ENCODE measurements around the gene CAV1.

The CAV1 gene

DNA sequence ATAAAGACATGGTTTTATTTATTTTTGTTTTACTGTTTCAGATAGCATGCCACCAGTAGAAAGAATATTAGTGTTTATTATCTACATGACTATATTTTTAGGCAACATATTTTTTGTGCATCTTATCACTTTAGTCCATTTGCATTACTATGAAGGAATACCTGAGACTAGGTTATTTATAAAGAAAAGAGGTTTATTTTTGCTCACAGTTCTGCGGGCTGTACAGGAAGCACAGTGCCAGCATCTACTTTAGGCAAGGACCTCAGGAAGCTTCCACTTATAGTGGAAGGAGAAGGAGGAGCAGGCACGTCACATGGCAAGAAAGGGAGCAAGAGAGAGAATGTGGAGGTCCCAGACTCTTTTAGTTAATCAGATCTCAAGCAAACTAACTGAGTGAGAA lies 19.6 kb upstream of the CAV1 start:
- DNase-seq (ENCODE audit: low spot score), result no peak

DNA sequence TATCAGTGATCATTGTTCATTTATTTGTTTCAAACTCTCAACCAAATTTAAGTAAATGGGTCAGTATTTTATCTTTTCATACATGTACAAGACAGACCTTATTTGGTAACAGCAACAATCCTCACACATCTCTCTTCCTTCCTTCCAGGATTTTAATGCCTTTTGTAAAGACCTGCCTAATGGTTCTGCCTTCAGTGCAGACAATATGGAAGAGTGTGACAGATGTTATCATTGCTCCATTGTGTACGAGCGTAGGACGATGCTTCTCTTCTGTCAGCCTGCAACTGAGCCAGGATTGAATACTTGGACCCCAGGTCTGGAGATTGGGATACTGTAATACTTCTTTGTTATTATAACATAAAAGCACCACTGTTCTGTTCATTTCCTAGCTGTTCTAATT lies 19.0 kb upstream of the CAV1 start:
- DNase-seq (ENCODE audit: low spot score), result no peak

DNA sequence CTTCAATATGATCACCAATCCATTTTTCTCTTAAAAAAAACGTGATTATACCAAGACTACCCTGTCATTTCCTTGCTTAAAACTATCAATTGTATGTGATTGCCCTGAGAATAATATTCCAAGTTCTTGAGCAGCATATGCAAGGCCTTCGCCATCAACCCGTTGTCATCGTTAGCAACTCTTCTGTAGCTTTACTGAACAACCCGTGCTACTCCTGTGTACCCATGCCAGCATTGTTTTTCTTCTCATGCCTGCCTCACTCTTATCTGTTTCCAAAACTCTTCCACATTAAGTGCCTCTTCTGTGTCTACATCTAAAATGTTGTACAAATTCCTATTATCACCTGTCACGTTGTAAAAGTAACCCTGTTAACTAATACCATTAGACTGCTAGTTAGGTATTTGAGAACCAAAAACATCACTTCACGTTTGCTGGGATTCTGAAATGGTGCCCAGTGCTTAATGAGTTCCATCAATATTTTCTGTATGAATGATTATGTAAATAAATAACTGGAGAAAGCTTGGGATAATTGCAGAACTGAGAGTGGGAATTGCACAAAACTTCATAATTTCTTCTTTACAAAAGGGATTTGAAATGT lies 14.8 kb upstream of the CAV1 start:
- no peak for DNase-seq (ENCODE audit: low spot score)

DNA sequence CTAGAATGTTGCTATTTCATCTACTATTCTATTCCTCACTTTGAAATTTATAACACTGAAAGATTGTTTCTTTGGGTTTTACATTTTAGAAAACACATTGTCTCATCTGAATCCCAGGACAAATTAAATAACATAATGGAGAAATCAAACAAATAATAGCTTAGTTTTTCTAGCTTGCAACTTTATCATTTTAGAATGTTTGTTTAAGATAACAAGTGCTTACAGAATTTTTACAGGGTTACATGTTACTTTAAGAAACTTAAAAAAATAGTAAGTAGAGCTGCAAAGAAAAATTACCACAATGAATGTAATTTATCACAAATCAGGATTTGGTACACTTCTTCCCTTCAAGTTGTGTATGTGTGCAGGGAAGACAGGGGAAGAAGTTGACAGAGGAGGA lies 14.0 kb upstream of the CAV1 start:
- DNase-seq (ENCODE audit: low spot score), result no peak

DNA sequence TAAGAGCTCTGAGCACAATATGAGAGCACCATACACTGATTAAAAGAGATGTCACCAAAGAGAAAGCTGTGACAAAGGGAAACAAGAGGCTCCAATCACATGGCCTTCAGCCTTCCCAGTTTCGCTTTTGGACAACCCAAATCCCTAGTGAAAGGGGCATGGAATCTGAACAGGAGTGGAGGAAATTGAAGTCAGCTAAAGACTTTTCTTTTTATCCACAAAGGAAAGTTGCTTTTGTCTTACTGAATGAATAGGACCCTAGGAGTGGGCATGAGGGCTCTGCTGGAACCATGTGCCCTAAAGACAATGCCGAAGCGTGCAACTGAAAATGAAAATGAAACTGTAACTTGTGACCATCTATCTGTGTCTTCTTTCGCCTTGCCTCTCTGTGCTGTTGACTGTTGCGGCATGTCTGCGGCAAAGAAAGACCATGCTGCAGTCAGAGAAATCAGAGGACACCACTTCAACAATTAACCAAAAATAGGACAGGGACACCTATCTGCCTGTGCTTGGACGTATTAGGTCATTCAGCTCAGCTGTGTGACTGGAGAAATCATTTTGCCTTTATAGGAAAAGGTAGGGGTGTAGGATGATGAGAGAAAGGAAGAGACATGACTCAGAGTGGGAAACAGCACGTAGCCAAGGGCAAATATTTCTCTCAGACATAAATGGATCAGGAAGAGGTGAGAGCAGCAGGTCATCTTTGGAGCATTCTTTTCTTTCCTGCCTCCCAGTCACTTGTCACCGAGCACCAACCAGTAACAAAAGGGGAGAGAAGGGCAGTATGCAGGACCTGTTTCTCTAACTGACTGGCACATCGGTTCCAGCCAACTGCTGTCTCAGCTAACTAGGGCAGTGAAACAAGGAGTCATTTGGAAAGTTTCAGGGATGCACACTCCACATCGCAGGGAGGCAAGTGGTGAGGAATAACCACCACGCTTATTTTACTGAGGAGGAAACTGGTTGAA lies 13.0 kb upstream of the CAV1 start:
- peak; percentile 83 for DNase-seq (ENCODE audit: low spot score)

DNA sequence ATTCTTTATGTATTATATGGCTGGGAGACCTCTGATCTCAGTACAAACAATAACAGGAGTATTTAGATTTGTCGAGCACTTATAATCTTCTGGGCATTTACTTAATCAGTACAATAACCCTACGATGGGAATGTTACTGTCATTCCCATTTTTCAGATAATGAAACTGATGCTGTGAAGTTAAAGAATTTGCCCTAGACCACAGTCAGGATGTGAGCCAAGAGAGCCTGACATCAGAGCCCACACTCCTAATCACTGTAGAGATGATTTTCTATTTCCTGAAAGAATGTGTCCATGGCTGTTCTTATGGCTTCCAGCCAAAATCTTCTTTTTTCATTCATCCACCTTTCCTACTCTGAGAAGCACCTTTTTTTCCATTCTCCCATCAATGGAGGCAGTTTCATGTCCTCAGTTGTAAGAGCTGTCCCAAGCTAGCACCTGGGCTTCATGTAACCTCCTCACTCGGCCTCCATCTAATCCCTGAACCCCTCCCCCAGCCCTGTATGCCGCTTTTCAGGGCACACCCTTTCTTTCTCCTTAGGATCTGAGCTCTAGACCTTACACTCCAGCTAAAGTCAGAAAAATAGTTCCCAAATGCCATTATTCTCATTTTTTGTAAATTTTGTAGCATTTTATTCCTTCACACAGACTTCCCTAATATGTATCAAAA lies 12.2 kb upstream of the CAV1 start:
- DNase-seq (ENCODE audit: low spot score), result no peak

DNA sequence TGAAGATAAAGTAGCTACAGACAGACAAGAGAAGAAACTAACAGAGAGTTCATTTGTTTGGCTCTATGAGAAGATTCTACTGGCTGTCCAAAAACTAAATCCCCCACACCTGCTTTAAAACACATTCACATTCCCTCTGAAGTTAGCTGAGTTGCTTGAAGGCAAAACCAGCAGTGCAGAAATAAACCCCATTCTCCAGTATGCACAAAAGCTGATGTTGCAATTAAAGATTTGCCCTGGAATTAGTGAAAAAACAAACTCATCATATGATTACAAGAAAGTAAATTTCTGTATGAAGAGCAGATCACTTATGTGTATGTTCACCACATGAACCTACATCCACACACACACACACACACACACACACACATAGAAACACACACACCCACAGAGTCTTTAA lies 9.3 kb upstream of the CAV1 start:
- DNase-seq (ENCODE audit: low spot score), result no peak

DNA sequence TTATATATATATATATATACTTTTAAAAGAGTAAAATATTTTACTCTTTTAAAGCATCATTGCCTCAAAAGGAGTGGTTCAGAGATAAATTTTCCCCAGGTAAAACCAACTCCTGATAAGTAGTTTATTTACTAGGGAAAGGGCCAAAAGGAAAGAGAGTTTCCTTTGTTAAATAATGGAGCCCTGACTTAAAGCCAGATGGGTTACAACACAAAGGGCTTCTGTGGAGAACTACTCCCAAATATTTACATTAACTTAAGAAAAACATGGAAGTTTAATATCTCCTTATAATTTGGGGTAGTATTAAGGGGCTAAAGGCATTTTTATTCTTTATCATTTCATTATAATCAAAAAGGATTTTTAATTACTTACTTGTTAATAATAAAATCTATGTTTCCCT lies 8.5 kb upstream of the CAV1 start:
- DNase-seq (ENCODE audit: low spot score), result no peak

DNA sequence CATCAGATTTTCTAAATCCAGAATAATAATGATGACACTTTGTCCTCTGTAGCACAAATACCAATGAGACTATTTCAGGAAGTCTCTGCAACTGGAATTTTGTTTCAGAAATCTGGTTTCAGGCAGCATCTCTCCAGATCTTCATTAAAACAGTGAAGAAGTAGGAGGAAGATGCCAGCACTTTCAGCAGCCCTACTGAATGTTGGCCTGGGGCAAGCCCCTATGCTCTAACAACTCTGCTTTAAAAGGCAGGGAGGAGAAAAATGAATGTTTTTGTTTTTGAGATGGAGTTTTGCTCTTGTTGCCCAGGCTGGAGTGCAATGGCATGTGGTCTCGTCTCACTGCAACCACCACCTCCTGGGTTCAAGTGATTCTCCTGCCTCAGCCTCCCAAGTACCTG lies 7.2 kb upstream of the CAV1 start:
- no peak for DNase-seq (ENCODE audit: low spot score)

DNA sequence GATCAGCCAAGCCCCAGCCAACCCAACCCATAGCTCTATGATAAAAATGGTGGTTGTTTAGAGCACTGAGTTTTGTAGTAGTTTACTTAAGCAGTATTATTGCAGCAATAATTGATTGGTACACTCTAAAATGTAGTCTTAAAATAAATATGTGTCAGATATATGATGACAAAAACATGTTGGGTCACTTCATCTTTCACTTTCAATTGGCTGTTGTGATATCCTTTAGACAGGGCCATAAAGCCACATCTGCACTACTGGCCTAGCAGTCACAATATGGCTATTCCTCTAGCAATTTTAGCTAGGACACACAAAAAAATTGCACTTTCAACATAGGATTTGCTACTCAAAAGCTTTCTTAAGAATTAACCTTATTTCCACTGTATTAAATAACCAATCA lies 5.9 kb upstream of the CAV1 start:
- no peak for DNase-seq (ENCODE audit: low spot score)

DNA sequence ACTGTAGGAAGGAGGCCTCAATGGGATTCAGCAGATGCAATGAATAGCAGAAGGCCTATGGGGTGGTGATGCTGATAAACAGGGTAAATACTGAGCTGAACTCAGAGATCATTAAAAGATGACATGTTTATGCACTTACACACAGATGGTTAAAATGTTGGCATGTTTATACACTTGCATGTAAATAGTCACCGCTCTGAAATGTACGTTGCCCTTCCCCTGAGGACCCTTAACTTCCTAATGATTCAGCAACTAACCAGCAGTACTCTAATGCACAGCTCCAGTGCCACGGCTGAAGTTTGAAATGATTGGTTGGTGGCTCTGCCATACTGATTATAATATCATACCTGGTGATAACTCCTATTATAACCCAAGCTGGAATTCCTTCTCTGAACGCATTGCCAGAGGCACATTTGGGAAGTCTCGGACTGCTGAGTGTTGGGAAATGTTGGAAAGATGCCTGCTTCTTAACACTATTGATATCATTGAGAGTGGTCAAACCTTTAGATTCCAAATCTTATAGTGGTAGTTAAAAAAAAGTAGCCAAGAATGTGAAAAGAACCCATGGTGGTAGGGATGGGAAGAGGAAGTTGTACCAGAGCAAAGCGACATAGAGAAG lies 3.7 kb upstream of the CAV1 start:
- no peak for DNase-seq (ENCODE audit: low spot score)

DNA sequence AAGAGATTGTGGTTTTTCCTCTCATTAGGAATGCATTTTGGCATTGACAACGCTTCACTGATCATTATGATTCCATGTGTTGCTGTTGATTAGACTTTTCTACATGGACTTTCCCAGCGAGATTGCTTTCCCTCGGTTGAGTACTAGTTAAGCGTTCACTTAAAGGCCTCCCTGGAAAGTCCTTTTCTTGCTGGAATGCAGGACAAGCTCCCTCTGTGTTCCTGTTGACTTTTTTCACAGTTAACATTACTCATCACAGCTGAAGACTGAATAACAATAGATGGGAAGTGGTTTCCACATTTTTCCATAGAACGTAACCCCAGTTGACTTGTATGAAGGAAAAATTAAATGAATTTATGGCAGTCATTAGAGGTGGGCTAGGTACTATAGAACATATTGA lies 2.6 kb upstream of the CAV1 start:
- peak; percentile 65 for DNase-seq (ENCODE audit: low spot score)

DNA sequence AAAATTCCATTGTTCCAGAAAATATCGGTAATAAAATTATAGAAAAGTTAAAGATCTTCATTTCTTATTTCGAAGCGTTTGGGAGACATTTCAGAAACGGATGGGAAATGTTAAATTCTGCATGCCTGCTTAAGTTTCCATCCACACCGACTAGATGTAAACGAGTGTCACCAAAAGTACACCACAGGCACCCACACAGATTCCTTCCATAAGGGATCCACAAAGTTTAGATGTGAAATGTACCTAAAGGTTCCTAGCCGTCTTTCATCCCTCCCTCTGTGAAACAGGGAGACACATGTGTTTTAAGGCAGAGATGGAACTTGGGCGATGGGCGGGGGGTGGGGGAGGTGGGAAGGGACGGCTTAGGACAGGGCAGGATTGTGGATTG lies 621 bp upstream of the CAV1 start:
- no peak for DNase-seq (ENCODE audit: low spot score)

DNA sequence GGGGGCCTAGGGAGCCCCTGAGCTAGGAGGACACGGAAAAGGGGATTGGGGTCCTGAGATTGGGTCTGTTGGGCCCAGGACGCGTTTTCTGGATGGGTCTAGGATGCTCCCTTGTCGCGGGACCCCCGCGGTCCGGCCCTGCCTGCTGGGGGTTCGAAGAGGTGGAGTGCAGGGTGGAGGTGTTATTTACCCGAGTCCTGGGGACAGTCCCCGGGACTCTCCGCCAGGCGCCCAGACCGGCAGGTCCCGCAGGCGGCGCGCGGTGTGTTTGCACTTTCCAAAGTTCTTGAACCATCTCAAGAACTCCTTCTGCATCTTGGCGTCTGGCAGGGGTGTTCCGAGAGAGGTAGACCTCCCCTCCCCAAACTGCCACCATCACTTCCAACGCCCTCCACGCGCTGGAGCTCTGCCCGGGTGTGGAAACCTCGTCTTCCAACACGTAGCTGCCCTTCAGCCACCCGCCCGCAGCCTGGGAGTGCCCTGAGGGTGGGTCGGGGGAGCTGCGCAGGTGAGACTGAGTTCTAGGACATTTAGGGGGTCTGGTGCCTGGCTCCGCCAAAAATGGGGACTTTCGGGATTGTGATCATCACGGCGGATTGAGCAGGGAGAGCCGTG lies 569 bp downstream of the CAV1 start:
- peak; percentile 27 for DNase-seq (ENCODE audit: low spot score)

DNA sequence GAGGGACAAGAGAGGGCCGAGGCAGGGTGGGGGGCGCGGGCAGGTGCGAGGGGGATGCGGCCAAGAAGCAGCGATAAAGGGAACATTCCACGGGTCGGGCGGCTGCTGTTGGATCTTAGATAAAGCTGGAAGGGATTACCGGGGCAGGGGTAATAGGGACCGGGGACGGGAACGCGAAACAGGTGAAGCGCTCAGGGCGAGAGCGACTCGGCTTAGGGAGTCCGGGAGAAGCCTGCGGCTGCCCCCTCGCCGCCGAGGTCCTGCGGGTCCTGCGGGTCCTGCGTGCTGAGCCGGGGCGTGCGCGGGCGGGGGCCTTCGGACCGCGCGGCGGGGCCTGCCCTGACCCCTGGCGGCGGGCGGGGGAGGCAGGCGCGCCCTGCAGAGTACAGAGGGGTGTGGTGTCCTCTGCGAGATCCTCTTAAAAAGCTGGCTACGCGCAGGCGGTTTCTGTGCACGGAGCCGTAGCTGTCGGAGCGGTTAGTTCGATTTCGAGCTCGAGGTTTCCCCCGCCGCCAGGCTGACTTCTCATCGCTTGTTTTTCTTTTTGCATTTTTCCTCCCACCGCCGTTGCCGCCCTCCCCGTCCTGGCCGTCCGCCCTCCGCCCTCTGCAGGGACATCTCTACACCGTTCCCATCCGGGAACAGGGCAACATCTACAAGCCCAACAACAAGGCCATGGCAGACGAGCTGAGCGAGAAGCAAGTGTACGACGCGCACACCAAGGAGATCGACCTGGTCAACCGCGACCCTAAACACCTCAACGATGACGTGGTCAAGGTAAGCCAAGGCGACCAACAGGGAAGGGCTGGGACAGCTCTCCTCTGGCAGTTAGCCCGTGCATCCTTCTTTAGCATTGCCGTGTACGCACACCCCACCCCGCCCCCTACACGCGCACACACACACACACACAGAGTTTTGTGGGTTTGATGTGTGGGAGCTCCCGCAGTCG lies 1.4 kb downstream of the CAV1 start:
- peak; percentile 84 for DNase-seq (ENCODE audit: low spot score)

DNA sequence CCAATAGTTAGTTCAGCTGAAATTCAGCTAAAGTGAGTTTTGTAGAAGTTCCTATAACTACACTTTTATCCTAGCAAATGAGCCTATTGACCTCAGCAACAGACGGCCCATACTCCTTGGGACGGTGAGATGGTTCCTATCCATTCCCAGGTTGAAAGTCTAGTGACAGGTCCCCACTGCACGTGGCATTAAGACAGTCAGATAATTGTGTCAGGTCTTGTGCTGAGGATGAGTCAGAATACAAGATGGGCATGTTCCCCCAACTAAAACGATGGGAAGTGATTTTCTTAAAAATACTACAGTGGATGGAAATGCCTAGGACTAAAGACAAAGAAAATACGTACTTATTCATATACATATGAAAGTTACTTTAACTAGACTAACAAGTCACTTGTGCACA lies 2.1 kb downstream of the CAV1 start:
- DNase-seq (ENCODE audit: low spot score), result no peak

DNA sequence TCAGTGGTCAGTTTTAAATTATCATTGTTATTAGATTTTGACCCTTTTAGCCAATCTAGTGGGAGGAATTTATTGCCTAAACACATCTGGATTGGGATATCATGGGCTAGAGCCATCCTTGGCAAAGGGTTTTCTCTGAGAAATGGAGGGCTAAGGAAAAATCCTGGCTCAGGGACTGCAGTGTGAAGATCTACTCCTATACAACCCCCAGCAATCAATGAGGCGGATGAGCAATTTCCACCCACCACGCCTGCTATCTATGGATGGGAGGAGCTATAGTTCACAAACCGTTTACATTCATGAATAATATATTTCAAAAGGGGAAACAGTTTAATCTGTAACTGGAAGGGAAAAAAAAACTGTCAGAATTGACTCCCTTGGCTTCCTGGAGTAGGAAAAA lies 2.7 kb downstream of the CAV1 start:
- no peak for DNase-seq (ENCODE audit: low spot score)

DNA sequence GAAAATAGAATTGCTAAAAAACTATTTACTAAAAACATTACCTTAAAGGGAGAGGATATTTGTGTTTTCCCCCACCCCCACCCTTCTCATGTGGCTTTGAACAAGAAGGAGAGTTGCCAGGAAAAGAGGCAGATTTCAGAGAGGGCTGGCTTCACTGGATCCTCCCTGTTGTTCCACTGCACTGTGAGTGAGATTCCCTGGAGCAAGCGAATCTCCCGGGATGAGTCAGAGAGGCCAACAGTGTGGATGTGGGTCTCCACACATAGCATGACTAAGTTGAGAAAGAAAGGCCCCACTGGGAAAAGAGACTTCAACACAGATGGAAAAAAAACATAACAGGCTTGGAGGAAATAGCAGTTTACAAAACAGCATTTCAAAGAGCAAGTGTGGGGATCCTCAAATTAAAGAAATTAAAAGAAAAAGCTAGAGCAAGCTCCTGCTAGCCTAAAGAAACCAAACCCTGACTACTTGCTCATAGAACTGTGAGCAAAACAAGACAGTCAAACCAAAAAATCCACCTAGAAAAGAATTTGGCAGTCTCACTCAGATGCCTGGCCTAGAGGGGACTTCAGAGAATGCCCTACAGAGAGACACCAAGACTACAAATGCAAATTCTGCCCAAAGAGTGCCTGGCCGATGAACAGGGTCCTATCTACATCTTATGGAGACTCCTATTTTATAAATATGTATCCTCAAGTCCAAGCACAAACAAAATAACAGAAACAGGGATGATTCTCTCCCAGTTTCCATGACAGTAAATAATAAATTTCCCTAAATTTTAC lies 3.4 kb downstream of the CAV1 start:
- peak; percentile 55 for DNase-seq (ENCODE audit: low spot score)

DNA sequence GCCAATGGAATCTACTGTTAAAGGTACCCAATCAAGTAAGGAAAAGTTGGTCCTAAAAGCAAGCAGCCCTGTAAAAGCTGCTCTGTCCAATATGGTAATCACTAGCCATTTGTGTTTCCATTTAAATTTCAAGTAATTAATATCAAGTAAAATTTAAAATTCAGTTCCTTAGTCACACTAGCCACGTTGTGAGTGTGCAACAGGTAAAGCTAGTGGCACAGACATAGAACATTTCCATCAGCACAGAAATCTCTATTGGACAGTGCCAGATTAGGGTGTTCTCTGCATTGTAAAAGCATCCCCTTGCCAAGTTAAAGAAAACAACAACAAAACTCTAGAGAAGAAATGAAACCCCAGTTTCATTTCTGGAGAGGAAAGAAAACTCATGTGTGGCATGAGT lies 4.4 kb downstream of the CAV1 start:
- DNase-seq (ENCODE audit: low spot score), result no peak

DNA sequence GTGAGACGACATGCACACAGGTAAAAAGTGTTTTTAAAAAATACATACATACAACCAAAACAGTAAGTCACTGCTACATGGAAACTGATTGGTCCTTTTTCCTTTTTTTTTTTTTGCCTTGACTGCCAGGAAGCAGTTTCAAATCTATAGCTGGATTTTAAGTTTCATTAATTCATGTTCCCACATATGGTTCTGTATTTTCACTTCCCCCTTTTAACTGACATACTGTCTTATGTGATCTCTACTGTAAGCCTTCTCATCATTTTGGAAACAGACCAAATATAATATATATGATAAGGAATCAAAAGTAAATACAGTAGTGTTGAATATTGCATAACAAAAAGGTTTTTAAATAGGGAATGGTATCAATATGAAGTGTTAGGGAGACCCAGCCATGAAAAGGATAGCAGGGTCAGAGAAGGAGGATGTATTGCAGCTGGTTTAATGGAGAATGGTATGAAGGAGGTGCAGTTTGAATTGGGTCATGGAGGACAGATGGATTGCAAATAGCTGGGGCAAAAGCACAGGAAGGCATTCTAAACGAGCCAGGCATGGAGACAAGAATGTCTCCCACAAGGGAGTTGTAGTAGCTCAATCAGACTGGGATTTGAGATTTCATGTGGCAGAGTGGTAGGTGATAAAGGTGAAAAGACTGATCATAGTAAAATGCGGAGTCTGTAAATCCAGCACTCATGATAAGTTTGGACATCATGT lies 5.4 kb downstream of the CAV1 start:
- no peak for DNase-seq (ENCODE audit: low spot score)

All from SW480 (cell line).